Progenitor cell of endocrine pancreas (in vitro differentiated cells): ENCODE data around the gene CD28. TPM values are rescaled to one million over a fixed set of nuclear protein-coding genes. Genes with fewer than 3 reads are reported as not detected.

Experiments
- DNase-seq: peaks from one replicate; pipeline ENCODE4 v3.0.0; 2021; ENCODE audit warnings: low spot score; ENCODE audit not compliant: unreplicated experiment
- H3K27ac Mint-ChIP-seq: 2 replicates; pipeline ENCODE4 v1.8.0; 2021; ENCODE audit warnings: mild to moderate bottlenecking, moderate library complexity, mixed read lengths
- H3K27me3 Mint-ChIP-seq: 2 replicates; pipeline ENCODE4 v1.8.0; 2021; ENCODE audit warnings: mixed read lengths
- H3K36me3 Mint-ChIP-seq: 2 replicates; pipeline ENCODE4 v1.8.0; 2022; ENCODE audit warnings: mixed read lengths; ENCODE audit not compliant: insufficient read depth
- H3K4me1 Mint-ChIP-seq: 2 replicates; pipeline ENCODE4 v1.8.0; 2021; ENCODE audit warnings: low read depth, mixed read lengths
- H3K4me3 Mint-ChIP-seq: 2 replicates; pipeline ENCODE4 v1.8.0; 2021; ENCODE audit warnings: low read depth, mild to moderate bottlenecking, moderate library complexity, mixed read lengths
- H3K9me3 Mint-ChIP-seq: 2 replicates; pipeline ENCODE4 v1.8.0; 2021; ENCODE audit warnings: low read depth, mixed read lengths
- CTCF ChIP-seq: fragments of 200-600 bp; sonication (generic); IDR thresholded peaks from one replicate; pipeline ENCODE4 v1.5.0; 2021; ENCODE audit warnings: antibody characterized with exemption, mild to moderate bottlenecking; ENCODE audit not compliant: unreplicated experiment
- total RNA-seq: library from RNA; stranded (reverse); gene quantifications from 2 replicates; pipeline ENCODE4 v1.2.1, GENCODE V29; 2021

Gene CD28
- total RNA-seq, 1 donor from 2014 or later = not detected

- Mint-ChIP-seq H3K27ac (no peak overlapping the region), H3K36me3 (no peaks in the 10 kb centered on the region), H3K4me3 (no peak overlapping the region), H3K27me3 (no peaks in the 10 kb centered on the region), H3K4me1 (peaks cover 2% of the 10 kb centered on the region), H3K9me3 (no peaks in the 10 kb centered on the region)
- TF ChIP-seq CTCF = no peak
- DNase-seq = no peak
Measured at GRCh38 chr2:203763241-203763937, 57.0 kb downstream of the CD28 start.

GRCh38 chr2:203763938-203764664 lies 57.7 kb downstream of the CD28 start:
- DNase-seq = no peak
- no peaks in the 10 kb centered on the region for H3K27me3 Mint-ChIP-seq
- H3K9me3 Mint-ChIP-seq = no peaks in the 10 kb centered on the region
- no peak overlapping the region for H3K4me3 Mint-ChIP-seq
- H3K36me3 Mint-ChIP-seq = no peaks in the 10 kb centered on the region
- no peak overlapping the region for H3K27ac Mint-ChIP-seq
- no peak for TF ChIP-seq CTCF
- peaks cover 2% of the 10 kb centered on the region for H3K4me1 Mint-ChIP-seq

GRCh38 chr2:203772456-203773165 lies 66.2 kb downstream of the CD28 start:
- H3K36me3 Mint-ChIP-seq = no peaks in the 10 kb centered on the region
- no peak for DNase-seq
- H3K27me3 Mint-ChIP-seq = no peaks in the 10 kb centered on the region
- H3K9me3 Mint-ChIP-seq = peaks cover 8% of the 10 kb centered on the region
- H3K4me3 Mint-ChIP-seq = no peak overlapping the region
- TF ChIP-seq CTCF = no peak
- H3K27ac Mint-ChIP-seq = no peak overlapping the region
- no peaks in the 10 kb centered on the region for H3K4me1 Mint-ChIP-seq

- H3K27ac Mint-ChIP-seq = no peak overlapping the region
- no peaks in the 10 kb centered on the region for H3K27me3 Mint-ChIP-seq
- H3K36me3 Mint-ChIP-seq = no peaks in the 10 kb centered on the region
- peaks cover 2% of the 10 kb centered on the region for H3K9me3 Mint-ChIP-seq
- no peaks in the 10 kb centered on the region for H3K4me1 Mint-ChIP-seq
- no peak for TF ChIP-seq CTCF
- no peak for DNase-seq
- H3K4me3 Mint-ChIP-seq = no peak overlapping the region
Measured at GRCh38 chr2:203774760-203775159, 68.3 kb downstream of the CD28 start.

GRCh38 chr2:203775684-203776083 lies 69.2 kb downstream of the CD28 start:
- Mint-ChIP-seq H3K9me3 (no peaks in the 10 kb centered on the region), H3K27me3 (no peaks in the 10 kb centered on the region), H3K4me1 (no peaks in the 10 kb centered on the region), H3K36me3 (no peaks in the 10 kb centered on the region), H3K4me3 (no peak overlapping the region), H3K27ac (no peak overlapping the region)
- DNase-seq = no peak
- TF ChIP-seq CTCF = no peak
